Naive thymus-derived CD4-positive, alpha-beta T cell (primary cell): ENCODE measurements around the gene SECISBP2. TPM values are rescaled to one million over a fixed set of nuclear protein-coding genes. Genes with fewer than 3 reads are reported as not detected.

ENCODE experiments used
- ATAC-seq: fragments of 150-1000 bp; cut with Tn5 transposase; 2 replicates; pipeline ENCODE4 v1.10.0; 2021; ENCODE audit warnings: mild to moderate bottlenecking, moderate library complexity
- CTCF ChIA-PET: fragments of 350-600 bp; sonication (Branson Sonifier 250); formaldehyde crosslinking; loops from one replicate; lab custom pipeline; 2021; ENCODE audit warnings: antibody characterized with exemption; lab: Charles Lee
- POLR2A ChIA-PET: fragments of 350-600 bp; sonication (Branson Sonifier 250); formaldehyde crosslinking; loops from one replicate; lab custom pipeline; 2021; ENCODE audit warnings: antibody characterized with exemption, inconsistent platforms; lab: Charles Lee
- DNase-seq, 9 donors: peaks; one replicate each; pipeline versions ENCODE4 v3.0.0 to v3.0.0-alpha.2; 2020 to 2022; ENCODE audit warnings: mixed read lengths in 1 of 9
- H3K27ac ChIP-seq: one replicate; pipeline ENCODE4 v1.7.0; 2013; ENCODE audit warnings: mild to moderate bottlenecking, low read depth, low read length, moderate library complexity
- H3K27me3 ChIP-seq, 2 donors: one replicate each; pipeline ENCODE4 v1.7.0; 2013; ENCODE audit warnings: low read length in 2 of 2, mild to moderate bottlenecking in 2 of 2, moderate library complexity in 2 of 2; ENCODE audit not compliant: control insufficient read depth in 2 of 2, insufficient read depth in 2 of 2
- H3K36me3 ChIP-seq, 3 experiments: 1 replicate in 2 of 3; 2 replicates in 1 of 3; pipeline ENCODE4 v1.7.0; 2013; ENCODE audit warnings: low read length in 3 of 3, mild to moderate bottlenecking in 3 of 3, moderate library complexity in 1 of 3; ENCODE audit not compliant: insufficient read depth in 3 of 3, control insufficient read depth in 2 of 3
- H3K4me1 ChIP-seq, 2 donors: one replicate each; pipeline ENCODE4 v1.7.0; 2013; ENCODE audit warnings: low read length in 2 of 2, mild to moderate bottlenecking in 2 of 2, moderate library complexity in 1 of 2; ENCODE audit not compliant: control insufficient read depth in 2 of 2, insufficient read depth in 2 of 2
- H3K4me3 ChIP-seq: 2 replicates; pipeline ENCODE4 v1.7.0; 2013; ENCODE audit warnings: mild to moderate bottlenecking, low read length
- H3K9me3 ChIP-seq, 3 experiments: 1 replicate in 2 of 3; 2 replicates in 1 of 3; pipeline ENCODE4 v1.7.0; 2013; ENCODE audit warnings: low read length in 3 of 3; ENCODE audit not compliant: control insufficient read depth in 2 of 3
- H3K27ac Mint-ChIP-seq, 9 donors: one replicate each; pipeline ENCODE4 v1.8.0; 2020 to 2022; ENCODE audit warnings: mixed read lengths in 9 of 9, mild to moderate bottlenecking in 8 of 9, moderate library complexity in 5 of 9, inconsistent platforms in 2 of 9
- H3K27me3 Mint-ChIP-seq, 5 donors: one replicate each; pipeline ENCODE4 v1.8.0; 2021 to 2022; ENCODE audit warnings: mixed read lengths in 5 of 5, mild to moderate bottlenecking in 1 of 5
- H3K36me3 Mint-ChIP-seq, 5 donors: one replicate each; pipeline ENCODE4 v1.8.0; 2020 to 2022; ENCODE audit warnings: mixed read lengths in 5 of 5, mild to moderate bottlenecking in 3 of 5, inconsistent platforms in 1 of 5
- H3K4me1 Mint-ChIP-seq, 7 donors: one replicate each; pipeline ENCODE4 v1.8.0; 2020 to 2022; ENCODE audit warnings: mixed read lengths in 7 of 7, mild to moderate bottlenecking in 3 of 7, inconsistent platforms in 1 of 7
- H3K4me3 Mint-ChIP-seq, 10 donors: one replicate each; pipeline ENCODE4 v1.8.0; 2020 to 2022; ENCODE audit warnings: mild to moderate bottlenecking in 10 of 10, mixed read lengths in 10 of 10, moderate library complexity in 6 of 10, inconsistent platforms in 2 of 10
- H3K9me3 Mint-ChIP-seq, 11 donors: one replicate each; pipeline ENCODE4 v1.8.0; 2020 to 2022; ENCODE audit warnings: mixed read lengths in 11 of 11, mild to moderate bottlenecking in 4 of 11, inconsistent platforms in 1 of 11, moderate library complexity in 1 of 11
- intact Hi-C, 2 donors: fragments of 100-400 bp; cut with micrococcal nuclease; formaldehyde crosslinking; loops; one replicate each; pipeline ENCODE4 v1.15.1; 2023
- polyA plus RNA-seq, 2 donors: library from polyadenylated mRNA; unstranded; fragments of 300-500 nt; fragmentation: Illumina TruSeq; gene quantifications; one replicate each; pipeline ENCODE4 v1.2.3, GENCODE V29; 2021
- total RNA-seq, 6 experiments: library from RNA in 5 of 6; stranded (reverse) in 5 of 6; gene quantifications; 1 replicate in 5 of 6; 2 replicates in 1 of 6; pipeline ENCODE4 v1.2.3 and lab custom pipeline; 2021 to 2026

SECISBP2 gene
- total and polyA plus RNA-seq, 7 experiments from 2014 or later = 20.1 to 130 (median 100) TPM

GRCh38 chr9:89312222-89312571 is 6.1 kb upstream of the SECISBP2 start:
- Histone ChIP-seq H3K9me3 (no peaks in the 10 kb centered on the region), H3K4me1 (peaks cover 23 to 24% of the 10 kb centered on the region in 2 donors), H3K27ac (no peak overlapping the region), H3K27me3 (peaks cover 0 to 4% of the 10 kb centered on the region in 2 donors), H3K36me3 (no peaks in the 10 kb centered on the region), H3K4me3 (peak overlapping the region; percentile 67)
- intact Hi-C loops = loop anchor here (5.0 to 10.0 kb wide), 2 partner anchors 150 to 477 kb away; no protein-coding TSS in a partner anchor
- DNase-seq = no peak
- Mint-ChIP-seq H3K9me3 (peaks cover 0 to 6% (median 0%) of the 10 kb centered on the region in 11 donors), H3K4me3 (peak overlapping the region; percentile 63 to 99 (median 84)), H3K27me3 (peaks cover 0 to 7% (median 0%) of the 10 kb centered on the region in 5 donors), H3K36me3 (peaks cover 0 to 26% (median 0%) of the 10 kb centered on the region in 5 donors), H3K27ac (peak overlapping the region in 3 of 9 donors; percentile 8 to 66 (median 29)), H3K4me1 (peaks cover 0 to 41% (median 32%) of the 10 kb centered on the region in 7 donors)
- ChIA-PET POLR2A (no interaction called here), CTCF (no interaction called here)
- ATAC-seq = no peak

GRCh38 chr9:89313842-89314241 is 4.5 kb upstream of the SECISBP2 start:
- POLR2A ChIA-PET = no interaction called here
- no peak for DNase-seq
- Histone ChIP-seq H3K9me3 (no peaks in the 10 kb centered on the region), H3K27me3 (peaks cover 0 to 4% of the 10 kb centered on the region in 2 donors), H3K36me3 (peaks cover 0 to 3% (median 0%) of the 10 kb centered on the region in 3 experiments), H3K4me1 (peaks cover 29 to 31% of the 10 kb centered on the region in 2 donors), H3K4me3 (no peak overlapping the region), H3K27ac (no peak overlapping the region)
- H3K4me1 Mint-ChIP-seq = peaks cover 11 to 53% (median 42%) of the 10 kb centered on the region in 7 donors
- peak overlapping the region in 1 of 10 donors; percentile 96 for H3K4me3 Mint-ChIP-seq
- intact Hi-C loops = loop anchor here (5.0 to 10.0 kb wide), 2 partner anchors 148 to 479 kb away; no protein-coding TSS in a partner anchor
- peaks cover 0 to 6% (median 0%) of the 10 kb centered on the region in 11 donors for H3K9me3 Mint-ChIP-seq
- peaks cover 0 to 7% (median 0%) of the 10 kb centered on the region in 5 donors for H3K27me3 Mint-ChIP-seq
- H3K27ac Mint-ChIP-seq = peak overlapping the region in 1 of 9 donors; percentile 81
- peaks cover 0 to 30% (median 0%) of the 10 kb centered on the region in 5 donors for H3K36me3 Mint-ChIP-seq
- ATAC-seq = no peak
- CTCF ChIA-PET = interaction anchor here (0.7 kb wide), 1 partner anchor 236 kb away, joined by 3 read pairs; no protein-coding TSS in a partner anchor

GRCh38 chr9:89314955-89315354 is 3.3 kb upstream of the SECISBP2 start:
- Mint-ChIP-seq H3K27ac (peak overlapping the region in 2 of 9 donors; percentile 25 to 81), H3K27me3 (peaks cover 0 to 7% (median 0%) of the 10 kb centered on the region in 5 donors), H3K36me3 (peaks cover 0 to 32% (median 4%) of the 10 kb centered on the region in 5 donors), H3K4me1 (peaks cover 15 to 60% (median 45%) of the 10 kb centered on the region in 7 donors), H3K4me3 (peak overlapping the region in 1 of 10 donors; percentile 96), H3K9me3 (peaks cover 0 to 6% (median 0%) of the 10 kb centered on the region in 11 donors)
- POLR2A ChIA-PET = no interaction called here
- Histone ChIP-seq H3K4me3 (no peak overlapping the region), H3K36me3 (peaks cover 0 to 3% (median 0%) of the 10 kb centered on the region in 3 experiments), H3K4me1 (peaks cover 32 to 33% of the 10 kb centered on the region in 2 donors), H3K9me3 (no peaks in the 10 kb centered on the region), H3K27me3 (peaks cover 0 to 4% of the 10 kb centered on the region in 2 donors), H3K27ac (no peak overlapping the region)
- ATAC-seq (no peak), DNase-seq (no peak)
- intact Hi-C loops = loop anchor here (5.0 to 10.0 kb wide), 9 partner anchors 62 to 928 kb away; partner anchors contain the start of genes SEMA4D (in 2 of the 2) and SPIN1 (in 1 of the 2)
- CTCF ChIA-PET = no interaction called here

- H3K27ac Mint-ChIP-seq = peak overlapping the region in 2 of 9 donors; percentile 48 to 58
- Histone ChIP-seq H3K9me3 (no peaks in the 10 kb centered on the region), H3K4me3 (no peak overlapping the region), H3K4me1 (peaks cover 35 to 36% of the 10 kb centered on the region in 2 donors), H3K27ac (no peak overlapping the region), H3K36me3 (peaks cover 0 to 6% (median 0%) of the 10 kb centered on the region in 3 experiments), H3K27me3 (peaks cover 0 to 4% of the 10 kb centered on the region in 2 donors)
- peaks cover 15 to 61% (median 48%) of the 10 kb centered on the region in 7 donors for H3K4me1 Mint-ChIP-seq
- ATAC-seq = no peak
- peaks cover 0 to 34% (median 5%) of the 10 kb centered on the region in 5 donors for H3K36me3 Mint-ChIP-seq
- ChIA-PET CTCF (no interaction called here), POLR2A (no interaction called here)
- intact Hi-C loops = loop anchor here (5.0 to 10.0 kb wide), 8 partner anchors 62 to 928 kb away; partner anchors contain the start of genes SEMA4D (in 2 of the 2) and SPIN1 (in 1 of the 2)
- peaks cover 0 to 7% (median 0%) of the 10 kb centered on the region in 5 donors for H3K27me3 Mint-ChIP-seq
- H3K9me3 Mint-ChIP-seq = peaks cover 0 to 5% (median 0%) of the 10 kb centered on the region in 11 donors
- no peak for DNase-seq
- H3K4me3 Mint-ChIP-seq = no peak overlapping the region
Measured at GRCh38 chr9:89315482-89315881, 2.8 kb upstream of the SECISBP2 start.

- DNase-seq = no peak
- Mint-ChIP-seq H3K27me3 (no peaks in the 10 kb centered on the region), H3K9me3 (no peaks in the 10 kb centered on the region), H3K4me3 (peak overlapping the region; percentile 83 to 96 (median 92)), H3K36me3 (peaks cover under 1 to 38% (median 13%) of the 10 kb centered on the region in 5 donors), H3K27ac (peak overlapping the region; percentile 92 to 99 (median 98)), H3K4me1 (peaks cover 19 to 73% (median 53%) of the 10 kb centered on the region in 7 donors)
- H3K9me3 ChIP-seq = no peaks in the 10 kb centered on the region
- H3K27ac ChIP-seq = peak overlapping the region; percentile 99
- CTCF ChIA-PET = no interaction called here
- peaks cover 30 to 34% of the 10 kb centered on the region in 2 donors for H3K4me1 ChIP-seq
- ATAC-seq = no peak
- H3K4me3 ChIP-seq = no peak overlapping the region
- POLR2A ChIA-PET = interaction anchor here (1.2 kb wide), 1 partner anchor 182 kb away, joined by 3 read pairs; no protein-coding TSS in a partner anchor
- peaks cover 0 to 8% (median 0%) of the 10 kb centered on the region in 3 experiments for H3K36me3 ChIP-seq
- intact Hi-C loops = loop anchor here (5.0 to 10.0 kb wide), 8 partner anchors 60 to 930 kb away; partner anchors contain the start of genes SEMA4D (in 2 of the 2) and SPIN1 (in 1 of the 2)
- H3K27me3 ChIP-seq = peaks cover 0 to 2% of the 10 kb centered on the region in 2 donors
Measured at GRCh38 chr9:89317282-89317681, 1.0 kb upstream of the SECISBP2 start.

GRCh38 chr9:89319015-89319905 is 960 bp downstream of the SECISBP2 start:
- Mint-ChIP-seq H3K9me3 (no peaks in the 10 kb centered on the region), H3K27ac (peak overlapping the region; percentile 92 to 99 (median 98)), H3K36me3 (peaks cover 4 to 41% (median 17%) of the 10 kb centered on the region in 5 donors), H3K4me1 (peaks cover 27 to 68% (median 63%) of the 10 kb centered on the region in 7 donors), H3K27me3 (no peaks in the 10 kb centered on the region), H3K4me3 (peak overlapping the region; percentile 83 to 96 (median 92))
- Histone ChIP-seq H3K4me1 (peaks cover 26 to 39% of the 10 kb centered on the region in 2 donors), H3K36me3 (peaks cover 0 to 14% (median 0%) of the 10 kb centered on the region in 3 experiments), H3K4me3 (peak overlapping the region; percentile 78), H3K9me3 (no peaks in the 10 kb centered on the region), H3K27ac (peak overlapping the region; percentile 99), H3K27me3 (no peaks in the 10 kb centered on the region)
- POLR2A ChIA-PET = interaction anchor here (1.0 to 1.6 kb wide), 7 partner anchors 9 to 229 kb away, joined by 3 to 7 read pairs (median 5); no protein-coding TSS in a partner anchor
- ATAC-seq (no peak), DNase-seq (no peak)
- CTCF ChIA-PET = no interaction called here
- intact Hi-C loops = loop anchor here (1.0 to 10.0 kb wide), 14 partner anchors 20 to 1344 kb away; partner anchors contain the start of genes GADD45G (in 2 of the 2), SEMA4D (in 2 of the 2), CDK20 (in 1 of the 2) and SPIN1 (in 1 of the 2)
